Adrenal gland (tissue), 12 donors: Measurements from ENCODE around the gene TNFAIP8. TPM values are rescaled to one million over a fixed set of nuclear protein-coding genes. Genes with fewer than 3 reads are reported as not detected.

ENCODE experiments used
- DNase-seq, 7 donors: peaks; one replicate each; pipeline ENCODE4 v3.0.0-alpha.2; 2019 to 2020
- H3K27ac ChIP-seq, 5 donors: fragments of 200-600 bp; sonication (generic) in 4 of 5; 1 replicate in 3 of 5; 2 replicates in 2 of 5; pipeline versions ENCODE4 v1.5.1 to v1.8.0; 2016 to 2020; ENCODE audit warnings: mild to moderate bottlenecking in 1 of 5
- H3K27me3 ChIP-seq: fragments of 200-600 bp; 2 replicates; pipeline ENCODE4 v1.8.0; 2021
- H3K36me3 ChIP-seq, 2 donors: fragments of 200-600 bp; replicated peaks in 1 of 2; 1 replicate in 1 of 2; 2 replicates in 1 of 2; pipeline versions ENCODE4 v1.5.1 to v1.8.0; 2018 to 2022
- H3K4me1 ChIP-seq, 2 donors: fragments of 200-600 bp; replicated peaks in 1 of 2; 1 replicate in 1 of 2; 2 replicates in 1 of 2; pipeline versions ENCODE4 v1.5.1 to v1.8.0; 2018 to 2021
- H3K4me3 ChIP-seq, 4 donors: fragments of 200-600 bp; sonication (generic) in 3 of 4; one replicate each; pipeline ENCODE4 v1.5.1; 2016 to 2018
- H3K9me3 ChIP-seq, 3 donors: fragments of 200-600 bp; sonication (generic) in 1 of 3; replicated peaks in 1 of 3; 1 replicate in 2 of 3; 2 replicates in 1 of 3; pipeline versions ENCODE4 v1.5.1 to v1.8.0; 2016 to 2021
- CTCF ChIP-seq, 6 experiments: fragments of 450-650 bp in 4 of 6; fragments of 200-600 bp in 2 of 6; sonication (generic) in 1 of 6; IDR thresholded peaks; 1 replicate in 5 of 6; 2 replicates in 1 of 6; pipeline versions ENCODE4 v1.5.1 to v1.8.0; 2016 to 2021; ENCODE audit warnings: antibody characterized with exemption in 6 of 6, mild to moderate bottlenecking in 2 of 6, moderate library complexity in 1 of 6
- POLR2A ChIP-seq, 2 donors: fragments of 450-650 bp; IDR thresholded peaks; one replicate each; pipeline ENCODE4 v1.6.1; 2017; ENCODE audit warnings: antibody characterized with exemption in 2 of 2, mild to moderate bottlenecking in 2 of 2, moderate library complexity in 1 of 2
- WGBS, 4 donors: extraction: QIAGEN DNeasy Blood & Tissue Kit in 2 of 4; methylation state at CpG; one replicate each; pipeline versions ENCODE4 v1.1.5 to v1.1.7; 2013 to 2017; 5-methylcytosine and 5-hydroxymethylcytosine counted together
- intact Hi-C, 2 donors: fragments of 100-400 bp; cut with DNase I; formaldehyde crosslinking; loops; one replicate each; pipeline versions ENCODE4 v1.14.1 to v1.15.0; 2022 to 2023
- polyA plus RNA-seq, 3 donors: library from polyadenylated mRNA; stranded (reverse); fragments of 200-250 nt in 2 of 3; fragments of 350-450 nt in 1 of 3; fragmentation: Illumina TruSeq in 1 of 3; extraction: RNeasy Lipid Tissue Mini Kit (QIAGEN cat#74804) in 1 of 3; gene quantifications; one replicate each; pipeline ENCODE4 v1.2.3, GENCODE V29; 2013 to 2014
- total RNA-seq, 9 donors: library from RNA; depleted of rRNA in 4 of 9; stranded (reverse); fragments of >200 nt in 4 of 9; fragments of 120-200 nt in 1 of 9; fragmentation: NEBNext Ultra II Directional in 1 of 9; extraction: Animal tissue kit (Norgen Biotek cat#: 25700) in 1 of 9; gene quantifications; one replicate each; pipeline versions ENCODE4 v1.1.0 to v1.2.4, GENCODE V29; 2013 to 2023
- donor health status: healthy with polysubstance abuse.
- donor health status: Bipolar disorder and iron deficiency.
- donor health status: DM: yes; HTN: yes; CAD: no.
- donor health status: DM: no; HTN: no; CAD: no.
- donor health status: DM: no; HTN: no; CAD: no.
- donor health status: DM: yes; HTN: yes; CAD: no.

The TNFAIP8 gene
- total and polyA plus RNA-seq, 12 donors, result 1.4 to 12.7 (median 5.5) TPM

GRCh38 chr5:119385136-119385535, 29.3 kb downstream of the TNFAIP8 start:
- WGBS, 4 donors, result 81 to 91% (median 85%) methylated on average over 3 of the region's 3 CpGs
- Histone ChIP-seq H3K9me3 (no peaks in the 10 kb centered on the region), H3K27me3 (no peaks in the 10 kb centered on the region), H3K4me1 (peaks cover 6 to 22% of the 10 kb centered on the region in 2 donors), H3K27ac (no peak overlapping the region), H3K4me3 (no peak overlapping the region), H3K36me3 (no peaks in the 10 kb centered on the region)
- DNase-seq, result no peak
- TF ChIP-seq CTCF (IDR thresholded peaks at IDR 0.05), result no peak
- TF ChIP-seq POLR2A (IDR thresholded peaks at IDR 0.05), result no peak
- intact Hi-C loops, result no loop called here

- TF ChIP-seq POLR2A (IDR thresholded peaks at IDR 0.05), result no peak
- no peak for TF ChIP-seq CTCF (IDR thresholded peaks at IDR 0.05)
- no peaks in the 10 kb centered on the region for H3K36me3 ChIP-seq
- intact Hi-C loops, result no loop called here
- no peak overlapping the region for H3K27ac ChIP-seq
- no peaks in the 10 kb centered on the region for H3K9me3 ChIP-seq
- peaks cover 6 to 22% of the 10 kb centered on the region in 2 donors for H3K4me1 ChIP-seq
- no peak overlapping the region for H3K4me3 ChIP-seq
- WGBS, 4 donors, result 85 to 92% (median 88%) methylated on average over 3 of the region's 3 CpGs
- H3K27me3 ChIP-seq, result no peaks in the 10 kb centered on the region
- no peak for DNase-seq
Measured at GRCh38 chr5:119385536-119386128, 29.8 kb downstream of the TNFAIP8 start.

- Histone ChIP-seq H3K4me3 (no peak overlapping the region), H3K27ac (no peak overlapping the region), H3K36me3 (no peaks in the 10 kb centered on the region), H3K9me3 (no peaks in the 10 kb centered on the region), H3K4me1 (peaks cover 6 to 22% of the 10 kb centered on the region in 2 donors), H3K27me3 (no peaks in the 10 kb centered on the region)
- WGBS, 4 donors, result 16 to 29% (median 21%) methylated on average over 6 of the region's 6 CpGs
- TF ChIP-seq CTCF (IDR thresholded peaks at IDR 0.05) (no peak), POLR2A (IDR thresholded peaks at IDR 0.05) (no peak)
- intact Hi-C loops, result no loop called here
- peak; percentile 19 to 69 (median 59) for DNase-seq
Measured at GRCh38 chr5:119386596-119387344, 31.0 kb downstream of the TNFAIP8 start.

GRCh38 chr5:119387945-119388618, 32.3 kb downstream of the TNFAIP8 start:
- no peak for DNase-seq
- no peaks in the 10 kb centered on the region for H3K9me3 ChIP-seq
- WGBS, 4 donors, result 82 to 94% (median 90%) methylated on average over 2 of the region's 2 CpGs
- H3K36me3 ChIP-seq, result no peaks in the 10 kb centered on the region
- TF ChIP-seq CTCF (IDR thresholded peaks at IDR 0.05), result no peak
- TF ChIP-seq POLR2A (IDR thresholded peaks at IDR 0.05), result no peak
- no peak overlapping the region for H3K4me3 ChIP-seq
- H3K27me3 ChIP-seq, result no peaks in the 10 kb centered on the region
- peaks cover 6 to 22% of the 10 kb centered on the region in 2 donors for H3K4me1 ChIP-seq
- intact Hi-C loops, result no loop called here
- H3K27ac ChIP-seq, result no peak overlapping the region
